EH (cell line): ENCODE results near the gene IL12RB2.
"Not testable (repeated sequence)": the region's sequence is repeated elsewhere in the genome, so short reads cannot be mapped to it uniquely, and the experiment has no call there.

Experiments used
- DNase-seq: peaks from one replicate; pipeline ENCODE4 v3.0.0-alpha.2; 2015; ENCODE audit warnings: low read depth

IL12RB2 gene

GRCh38 chr1:67431156-67431765, 123.6 kb downstream of the IL12RB2 start:
- no peak for DNase-seq

- DNase-seq, result no peak
Observed at GRCh38 chr1:67431869-67432578, 124.4 kb downstream of the IL12RB2 start.

GRCh38 chr1:67432745-67433144, 125.1 kb downstream of the IL12RB2 start:
- no peak for DNase-seq

- DNase-seq, result no peak
Observed at GRCh38 chr1:67433837-67434236, 126.2 kb downstream of the IL12RB2 start.

- DNase-seq, result peak; percentile 70
Observed at GRCh38 chr1:67434491-67434890, 126.8 kb downstream of the IL12RB2 start.

GRCh38 chr1:67436511-67437055, 128.9 kb downstream of the IL12RB2 start:
- DNase-seq, result no peak

GRCh38 chr1:67437961-67438360, 130.3 kb downstream of the IL12RB2 start:
- DNase-seq, result no peak

GRCh38 chr1:67439277-67440029, 131.8 kb downstream of the IL12RB2 start:
- DNase-seq, result peak; percentile 64

- peak; percentile 24 for DNase-seq
Observed at GRCh38 chr1:67440339-67440738, 132.7 kb downstream of the IL12RB2 start.

GRCh38 chr1:67441183-67441582, 133.5 kb downstream of the IL12RB2 start:
- DNase-seq, result peak; percentile 59

- no peak for DNase-seq
Observed at GRCh38 chr1:67441739-67442281, 134.1 kb downstream of the IL12RB2 start.

- not testable (repeated sequence) for DNase-seq
Observed at GRCh38 chr1:67446014-67446413, 138.3 kb downstream of the IL12RB2 start.
